NCI-H526 treated with DMSO at 0.1 percent for 48 hours (cell line): ENCODE results near the gene ZNF491.
"Not testable (repeated sequence)": the region's sequence is repeated elsewhere in the genome, so short reads cannot be mapped to it uniquely, and the experiment has no call there.

Source experiments
- DNase-seq: peaks from one replicate; lab custom pipeline; 2025; lab: John Stamatoyannopoulos, UW

The ZNF491 gene

GRCh38 chr19:11798391-11799330 is at the start of gene ZNF491:
ZNF491 (plus strand) TSS chr19:11798523; CDS start chr19:11805954, 7,431 bp downstream.
- peak; percentile 80 for DNase-seq

- DNase-seq = no peak
Observed at GRCh38 chr19:11749751-11750150, 48.6 kb upstream of the ZNF491 start.

- DNase-seq = no peak
Observed at GRCh38 chr19:11752244-11752736, 46.0 kb upstream of the ZNF491 start.

GRCh38 chr19:11754663-11755062 is 43.7 kb upstream of the ZNF491 start:
- DNase-seq = no peak

- no peak for DNase-seq
Observed at GRCh38 chr19:11756965-11757364, 41.4 kb upstream of the ZNF491 start.

- DNase-seq = no peak
Observed at GRCh38 chr19:11759805-11760204, 38.5 kb upstream of the ZNF491 start.

GRCh38 chr19:11763117-11763516 is 35.2 kb upstream of the ZNF491 start:
- no peak for DNase-seq

- DNase-seq = no peak
Observed at GRCh38 chr19:11763611-11764010, 34.7 kb upstream of the ZNF491 start.

- DNase-seq = peak; percentile 80
Observed at GRCh38 chr19:11766597-11767591, 31.4 kb upstream of the ZNF491 start, which contains the start of gene ZNF441. ZNF441 (plus strand) TSS chr19:11767000; CDS start chr19:11767194, 194 bp downstream.

GRCh38 chr19:11767633-11768133 is 30.6 kb upstream of the ZNF491 start:
- DNase-seq = no peak

- DNase-seq = no peak
Observed at GRCh38 chr19:11769995-11770394, 28.3 kb upstream of the ZNF491 start.

- DNase-seq = not testable (repeated sequence)
Observed at GRCh38 chr19:11771520-11771919, 26.8 kb upstream of the ZNF491 start.

- DNase-seq = not testable (repeated sequence)
Observed at GRCh38 chr19:11776669-11777068, 21.7 kb upstream of the ZNF491 start.

GRCh38 chr19:11780431-11781020 is 17.8 kb upstream of the ZNF491 start:
- DNase-seq = no peak

GRCh38 chr19:11781295-11782057 is 16.8 kb upstream of the ZNF491 start:
- DNase-seq = no peak

GRCh38 chr19:11783767-11784166 is 14.6 kb upstream of the ZNF491 start:
- no peak for DNase-seq

- no peak for DNase-seq
Observed at GRCh38 chr19:11784356-11784755, 14.0 kb upstream of the ZNF491 start.

GRCh38 chr19:11787536-11787935 is 10.8 kb upstream of the ZNF491 start:
- no peak for DNase-seq

GRCh38 chr19:11792942-11793341 is 5.4 kb upstream of the ZNF491 start:
- no peak for DNase-seq

- DNase-seq = peak; percentile 72
Observed at GRCh38 chr19:11797491-11797890, 832 bp upstream of the ZNF491 start.
